HG03342 (cell line): ENCODE results near the gene OR4K13.

Source experiments
- ATAC-seq: cut with Tn5 transposase; IDR thresholded peaks from one replicate; pipeline ENCODE4 v1.9.1; 2021; ENCODE audit warnings: mild to moderate bottlenecking, moderate library complexity; ENCODE audit not compliant: unreplicated experiment

OR4K13 gene, protein sequence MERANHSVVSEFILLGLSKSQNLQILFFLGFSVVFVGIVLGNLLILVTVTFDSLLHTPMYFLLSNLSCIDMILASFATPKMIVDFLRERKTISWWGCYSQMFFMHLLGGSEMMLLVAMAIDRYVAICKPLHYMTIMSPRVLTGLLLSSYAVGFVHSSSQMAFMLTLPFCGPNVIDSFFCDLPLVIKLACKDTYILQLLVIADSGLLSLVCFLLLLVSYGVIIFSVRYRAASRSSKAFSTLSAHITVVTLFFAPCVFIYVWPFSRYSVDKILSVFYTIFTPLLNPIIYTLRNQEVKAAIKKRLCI

DNA sequence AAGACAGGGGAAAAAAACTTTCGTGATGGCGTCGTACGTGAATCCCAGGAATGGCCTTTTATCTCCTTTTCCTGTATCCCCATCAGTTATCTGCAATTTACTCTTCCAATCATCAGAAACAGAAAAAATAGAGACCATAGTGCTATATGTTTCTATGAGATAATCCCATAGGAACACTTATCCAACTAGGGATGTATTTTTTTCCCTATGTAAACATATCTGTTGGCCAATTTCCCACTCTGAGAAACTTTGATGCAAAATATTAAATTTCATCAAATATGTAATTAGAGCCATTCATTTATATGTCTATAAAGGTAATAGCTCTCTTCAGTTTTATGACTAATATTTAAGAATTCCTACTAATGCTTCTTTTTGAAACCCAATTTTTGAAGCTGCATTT, at the start of gene OR4K13:
OR4K13 (minus strand) TSS at position 101 of the 400 bp plus-strand sequence. CDS start 1,280 bp downstream, outside the sequence.
- ATAC-seq, result no peak

DNA sequence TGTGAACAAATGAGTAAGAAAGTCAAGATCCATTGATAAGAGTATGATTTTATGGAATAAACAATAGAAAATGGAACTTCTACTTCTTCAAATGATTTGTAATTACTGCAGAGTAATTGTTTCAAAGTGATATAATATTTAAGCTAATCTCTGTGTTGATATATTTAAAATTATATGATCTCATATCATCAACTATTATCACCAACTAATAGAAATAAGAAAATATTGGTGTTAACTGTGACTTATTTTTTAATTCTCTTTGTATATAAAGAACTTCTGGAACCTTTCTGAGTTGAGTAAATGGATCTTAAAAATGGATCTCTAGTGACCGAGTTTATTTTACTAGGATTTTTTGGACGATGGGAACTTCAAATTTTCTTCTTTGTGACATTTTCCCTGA, 23.9 kb upstream of the OR4K13 start, which contains the start of gene OR4L1:
OR4L1 (plus strand) TSS at position 301 of the 400 bp plus-strand sequence; CDS start at position 301, 0 bp downstream.
- no peak for ATAC-seq

DNA sequence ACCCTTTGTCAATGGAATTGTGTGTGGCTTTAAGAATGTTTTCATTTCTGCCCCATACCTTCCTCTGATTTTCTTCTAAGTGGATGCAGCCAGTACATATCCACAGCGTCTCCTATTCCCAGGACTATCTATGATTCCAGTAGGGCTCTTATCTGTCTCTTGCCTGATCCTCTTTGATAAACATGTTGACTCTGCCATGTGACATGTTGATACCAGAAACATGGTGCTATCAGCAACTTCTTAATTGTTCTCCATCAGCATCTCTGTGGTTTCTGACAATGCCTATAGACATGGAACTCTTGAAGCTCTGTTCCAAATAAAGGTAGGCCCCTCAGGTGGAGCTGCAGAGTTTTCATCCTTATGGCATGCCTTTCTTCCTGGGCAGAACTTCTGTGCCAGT, 12.4 kb upstream of the OR4K13 start:
- ATAC-seq, result no peak

DNA sequence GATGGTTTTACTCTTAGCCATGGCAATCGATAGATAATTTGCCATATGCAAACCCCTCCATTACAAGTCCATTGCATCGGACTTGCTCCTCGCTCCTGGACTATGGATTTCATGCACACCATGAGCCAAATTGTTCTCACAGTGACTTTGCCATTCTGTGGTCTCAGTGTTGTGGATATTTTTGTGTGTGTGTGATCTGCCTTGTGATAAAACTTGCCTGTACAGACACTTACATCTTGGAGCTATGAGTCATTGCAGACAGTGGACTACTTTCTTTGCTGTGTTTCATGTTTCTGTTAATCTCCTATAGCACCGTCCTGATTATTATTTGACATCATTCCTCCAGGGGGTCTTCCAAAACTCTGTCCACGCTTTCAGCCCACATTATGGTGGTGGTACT, 8.4 kb upstream of the OR4K13 start:
- ATAC-seq, result no peak

DNA sequence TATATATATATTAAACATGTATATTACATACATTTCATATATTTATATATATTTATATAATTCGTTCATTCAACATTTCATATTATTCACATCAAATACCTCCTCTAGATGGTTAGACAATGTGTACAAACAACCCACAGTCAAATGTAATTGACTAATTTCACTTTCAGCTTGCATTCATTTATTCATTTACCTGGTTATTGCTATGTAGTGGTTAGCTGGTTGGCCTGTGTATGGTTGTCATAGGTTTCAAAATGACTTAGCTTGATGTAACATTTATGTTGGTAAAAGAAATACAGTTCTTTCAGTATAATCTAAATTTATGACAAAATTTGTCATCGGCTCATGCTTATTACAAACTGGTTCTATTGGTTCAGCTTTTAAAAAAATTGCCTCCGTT, 389 bp downstream of the OR4K13 start:
- ATAC-seq, result no peak

DNA sequence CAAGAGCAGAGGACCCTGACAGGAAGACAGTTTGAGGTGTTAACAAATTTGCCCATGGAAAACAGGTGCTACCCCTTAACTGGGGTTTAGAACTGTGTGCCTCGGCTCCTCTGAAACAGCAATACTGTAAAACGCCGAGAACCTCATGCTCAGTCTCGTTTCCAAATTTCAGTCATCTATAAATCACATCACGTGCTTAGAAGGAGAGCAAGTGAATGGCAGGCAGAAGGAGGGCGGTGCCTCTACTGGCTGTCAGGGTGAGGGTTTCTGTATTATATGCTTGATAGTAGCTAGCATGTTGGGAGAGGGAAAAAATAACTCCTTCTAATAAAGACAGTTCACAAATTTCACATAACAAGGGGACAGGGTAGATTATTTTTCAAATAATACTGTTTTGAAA, 4.8 kb downstream of the OR4K13 start:
- no peak for ATAC-seq

DNA sequence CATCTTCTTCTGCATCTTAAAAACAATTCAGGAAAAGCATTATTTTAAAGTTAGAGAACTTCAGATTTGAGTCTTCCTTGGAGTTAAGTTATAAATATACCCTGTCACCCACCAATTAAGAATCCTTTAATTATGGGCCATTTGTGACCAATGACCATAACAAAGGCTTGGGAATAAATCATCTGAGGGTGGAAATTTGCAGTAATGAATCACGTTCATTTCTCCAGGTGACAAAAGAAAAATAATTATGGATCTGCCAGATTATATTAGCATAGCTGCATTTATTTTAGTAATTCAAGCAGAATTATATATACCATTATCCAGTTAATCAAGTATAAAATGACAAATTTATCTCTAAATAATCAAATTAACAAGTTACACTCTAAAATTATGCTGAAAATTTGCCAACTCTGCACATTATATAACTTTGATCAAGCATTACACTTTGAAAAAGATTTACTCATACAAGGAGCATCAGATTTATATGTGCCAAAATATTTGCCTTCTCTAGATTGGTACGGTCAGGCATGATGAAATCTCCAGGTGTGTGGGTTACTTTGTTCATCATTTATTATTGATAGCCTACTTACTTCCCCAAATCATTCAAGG, 16.5 kb downstream of the OR4K13 start, which contains the start of gene OR4K14:
OR4K14 (minus strand) TSS at position 51 of the 609 bp plus-strand sequence. CDS start 4,114 bp downstream, outside the sequence.
- ATAC-seq, result no peak

GRCh38 chr14:20008156-20008555, 27.7 kb downstream of the OR4K13 start:
- no peak for ATAC-seq

DNA sequence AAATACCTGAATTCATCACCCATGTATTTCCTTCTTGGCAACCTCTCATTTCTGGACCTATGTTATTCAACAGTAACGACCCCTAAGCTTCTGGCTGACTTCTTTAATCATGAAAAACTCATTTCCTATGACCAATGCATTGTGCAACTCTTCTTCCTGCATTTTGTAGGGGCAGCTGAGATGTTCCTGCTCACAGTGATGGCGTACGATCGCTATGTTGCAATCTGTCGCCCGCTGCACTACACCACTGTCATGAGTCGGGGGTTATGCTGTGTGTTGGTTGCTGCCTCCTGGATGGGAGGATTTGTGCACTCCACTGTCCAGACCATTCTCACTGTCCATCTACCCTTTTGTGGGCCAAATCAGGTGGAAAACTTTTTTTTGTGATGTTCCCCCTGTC, 33.5 kb downstream of the OR4K13 start:
- ATAC-seq, result no peak

GRCh38 chr14:20001863-20002262, 34.0 kb downstream of the OR4K13 start, which contains the start of gene OR4Q2:
OR4Q2 (plus strand) TSS chr14:20002163.
- ATAC-seq, result no peak

DNA sequence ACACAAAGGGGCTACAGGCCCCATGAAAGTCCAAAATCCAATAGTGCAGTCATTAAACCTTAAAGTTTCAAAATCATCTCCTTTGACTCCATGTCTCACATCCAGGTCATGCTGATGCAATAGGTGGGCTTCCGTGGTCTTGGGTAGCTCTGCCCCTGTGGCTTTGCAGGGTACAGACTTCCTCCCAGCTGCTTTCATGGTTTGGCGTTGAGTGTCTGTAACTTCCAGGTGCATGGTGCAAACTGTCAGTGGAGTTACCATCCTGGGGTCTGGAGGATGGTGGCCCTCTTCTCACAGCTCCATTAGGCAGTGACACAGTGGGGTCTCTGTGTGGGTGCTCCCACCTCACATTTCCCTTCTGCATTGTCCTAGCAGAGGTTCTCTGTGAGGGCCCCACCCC, 42.4 kb downstream of the OR4K13 start:
- ATAC-seq, result no peak
